Liver (tissue), 3 donors: Measurements from ENCODE around the gene RNF175.

ENCODE experiments used
- RXRA ChIP-seq, 2 donors: IDR thresholded peaks; 2 replicates each; pipeline ENCODE4 v1.6.1; 2017 to 2018; ENCODE audit warnings: antibody characterized with exemption in 2 of 2, mild to moderate bottlenecking in 1 of 2
- SP1 ChIP-seq: IDR thresholded peaks from 2 replicates; pipeline ENCODE4 v1.6.1; 2018; ENCODE audit warnings: antibody characterized with exemption, mild to moderate bottlenecking
- TF ChIP-seq, protein P1 (sequence below): IDR thresholded peaks from 2 replicates; pipeline ENCODE4 v1.6.1; 2016; ENCODE audit warnings: antibody characterized with exemption
- TF ChIP-seq, protein P2 (sequence below): IDR thresholded peaks from 2 replicates; pipeline ENCODE4 v1.6.1; 2016; ENCODE audit warnings: antibody characterized with exemption
- TF ChIP-seq, protein P3 (sequence below): fragments of 150-350 bp; IDR thresholded peaks from 2 replicates; pipeline ENCODE4 v1.5.1; 2017; ENCODE audit warnings: improper control_type of control experiment, low read depth, low read length; ENCODE audit not compliant: missing input control
- donor health status: healthy.
- donor health status: healthy.

DNA sequence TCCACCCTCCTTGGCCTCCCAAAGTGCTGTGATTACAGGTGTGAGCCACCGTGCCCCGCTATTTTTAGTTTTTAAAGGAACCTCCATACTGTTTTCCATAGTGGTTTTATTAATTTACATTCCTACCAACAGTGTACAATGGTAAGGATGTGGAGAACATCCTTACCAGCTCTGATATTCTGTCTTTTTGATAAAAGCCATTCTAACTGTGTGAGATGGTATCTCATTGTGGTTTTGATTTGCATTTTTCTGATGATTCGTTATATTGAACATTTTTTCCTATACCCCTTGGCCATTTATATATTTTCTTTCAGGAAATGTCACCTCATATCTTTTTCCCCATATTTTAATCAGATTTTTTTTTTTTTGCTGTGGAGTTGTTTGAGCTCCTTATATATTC, 90.0 kb downstream of the RNF175 start:
- TF ChIP-seq, protein P1, sequence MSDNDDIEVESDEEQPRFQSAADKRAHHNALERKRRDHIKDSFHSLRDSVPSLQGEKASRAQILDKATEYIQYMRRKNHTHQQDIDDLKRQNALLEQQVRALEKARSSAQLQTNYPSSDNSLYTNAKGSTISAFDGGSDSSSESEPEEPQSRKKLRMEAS: no peak
- TF ChIP-seq, protein P2, sequence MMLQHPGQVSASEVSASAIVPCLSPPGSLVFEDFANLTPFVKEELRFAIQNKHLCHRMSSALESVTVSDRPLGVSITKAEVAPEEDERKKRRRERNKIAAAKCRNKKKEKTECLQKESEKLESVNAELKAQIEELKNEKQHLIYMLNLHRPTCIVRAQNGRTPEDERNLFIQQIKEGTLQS: no peak
- no peak for TF ChIP-seq SP1
- TF ChIP-seq, protein P3, sequence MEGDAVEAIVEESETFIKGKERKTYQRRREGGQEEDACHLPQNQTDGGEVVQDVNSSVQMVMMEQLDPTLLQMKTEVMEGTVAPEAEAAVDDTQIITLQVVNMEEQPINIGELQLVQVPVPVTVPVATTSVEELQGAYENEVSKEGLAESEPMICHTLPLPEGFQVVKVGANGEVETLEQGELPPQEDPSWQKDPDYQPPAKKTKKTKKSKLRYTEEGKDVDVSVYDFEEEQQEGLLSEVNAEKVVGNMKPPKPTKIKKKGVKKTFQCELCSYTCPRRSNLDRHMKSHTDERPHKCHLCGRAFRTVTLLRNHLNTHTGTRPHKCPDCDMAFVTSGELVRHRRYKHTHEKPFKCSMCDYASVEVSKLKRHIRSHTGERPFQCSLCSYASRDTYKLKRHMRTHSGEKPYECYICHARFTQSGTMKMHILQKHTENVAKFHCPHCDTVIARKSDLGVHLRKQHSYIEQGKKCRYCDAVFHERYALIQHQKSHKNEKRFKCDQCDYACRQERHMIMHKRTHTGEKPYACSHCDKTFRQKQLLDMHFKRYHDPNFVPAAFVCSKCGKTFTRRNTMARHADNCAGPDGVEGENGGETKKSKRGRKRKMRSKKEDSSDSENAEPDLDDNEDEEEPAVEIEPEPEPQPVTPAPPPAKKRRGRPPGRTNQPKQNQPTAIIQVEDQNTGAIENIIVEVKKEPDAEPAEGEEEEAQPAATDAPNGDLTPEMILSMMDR: no peak
- TF ChIP-seq RXRA (IDR thresholded peaks at IDR 0.05): no peak
